Activated CD8-positive, alpha-beta T cell treated with anti-CD3 and anti-CD28 coated beads for 36 hours (primary cell): Measurements from ENCODE around the gene TCFL5. TPM values are rescaled to one million over a fixed set of nuclear protein-coding genes. Genes with fewer than 3 reads are reported as not detected.

ENCODE experiments used
- ATAC-seq: fragments of 200-7000 bp; cut with Tn5 transposase; one replicate; pipeline ENCODE4 v1.10.0; 2021; ENCODE audit warnings: mild to moderate bottlenecking, moderate library complexity
- CTCF ChIA-PET: fragments of 350-600 bp; sonication (Branson Sonifier 250); formaldehyde crosslinking; loops from one replicate; lab custom pipeline; 2021; ENCODE audit warnings: antibody characterized with exemption; lab: Charles Lee
- POLR2A ChIA-PET: fragments of 350-600 bp; sonication (Branson Sonifier 250); formaldehyde crosslinking; loops from one replicate; lab custom pipeline; 2021; ENCODE audit warnings: antibody characterized with exemption; lab: Charles Lee
- DNase-seq: peaks from one replicate; pipeline ENCODE4 v3.0.0-alpha.2; 2020
- H3K27ac Mint-ChIP-seq: one replicate; pipeline ENCODE4 v1.8.0; 2021; ENCODE audit warnings: mild to moderate bottlenecking, mixed read lengths
- H3K27me3 Mint-ChIP-seq: one replicate; pipeline ENCODE4 v1.8.0; 2021; ENCODE audit warnings: mixed read lengths
- H3K36me3 Mint-ChIP-seq: one replicate; pipeline ENCODE4 v1.8.0; 2021; ENCODE audit warnings: low read depth, mixed read lengths
- H3K4me1 Mint-ChIP-seq: one replicate; pipeline ENCODE4 v1.8.0; 2021; ENCODE audit warnings: low read depth, mixed read lengths
- H3K4me3 Mint-ChIP-seq: one replicate; pipeline ENCODE4 v1.8.0; 2021; ENCODE audit warnings: mild to moderate bottlenecking, moderate library complexity, mixed read lengths
- H3K9me3 Mint-ChIP-seq: one replicate; pipeline ENCODE4 v1.8.0; 2021; ENCODE audit warnings: mixed read lengths
- CTCF ChIP-seq: fragments of 200-600 bp; IDR thresholded peaks from one replicate; pipeline ENCODE4 v1.8.0; 2022; ENCODE audit warnings: antibody characterized with exemption, mild to moderate bottlenecking
- intact Hi-C: fragments of 100-400 bp; cut with micrococcal nuclease; formaldehyde crosslinking; loops from one replicate; pipeline ENCODE4 v1.10.0; 2022
- total RNA-seq, 2 experiments: library from RNA; stranded (reverse); gene quantifications; one replicate each; pipeline ENCODE4 v1.2.3, GENCODE V29; 2021

Gene TCFL5
- total RNA-seq, 2 experiments from 2014 or later: 7.5 to 7.6 TPM

- TF ChIP-seq CTCF: no peak
- ChIA-PET CTCF (interaction anchor here (1.5 to 1.6 kb wide), 2 partner anchors 14 to 63 kb away, joined by 3 to 6 read pairs; no protein-coding TSS in a partner anchor), POLR2A (interaction anchor here (1.1 kb wide), 1 partner anchor 10 kb away, joined by 3 read pairs; no protein-coding TSS in a partner anchor)
- intact Hi-C loops: no loop called here
- peaks cover 8% of the 10 kb centered on the region for H3K4me1 Mint-ChIP-seq
- H3K9me3 Mint-ChIP-seq: no peaks in the 10 kb centered on the region
- H3K4me3 Mint-ChIP-seq: no peak overlapping the region
- DNase-seq: no peak
- H3K27ac Mint-ChIP-seq: no peak overlapping the region
- no peak for ATAC-seq
- no peaks in the 10 kb centered on the region for H3K27me3 Mint-ChIP-seq
- H3K36me3 Mint-ChIP-seq: peaks cover 28% of the 10 kb centered on the region
These were observed 25.1 kb upstream of the TCFL5 start for GRCh38 chr20:62886709-62887058.

GRCh38 chr20:62885896-62886708 is 24.5 kb upstream of the TCFL5 start:
- Mint-ChIP-seq H3K27me3 (no peaks in the 10 kb centered on the region), H3K9me3 (no peaks in the 10 kb centered on the region), H3K36me3 (peaks cover 28% of the 10 kb centered on the region), H3K4me1 (peaks cover 3% of the 10 kb centered on the region), H3K4me3 (no peak overlapping the region), H3K27ac (no peak overlapping the region)
- TF ChIP-seq CTCF: no peak
- ATAC-seq: no peak
- ChIA-PET POLR2A (no interaction called here), CTCF (no interaction called here)
- no peak for DNase-seq
- intact Hi-C loops: no loop called here

GRCh38 chr20:62885046-62885895 is 23.6 kb upstream of the TCFL5 start:
- CTCF ChIA-PET: interaction anchor here (0.9 to 1.3 kb wide), 3 partner anchors 17 to 77 kb away, joined by 3 read pairs; no protein-coding TSS in a partner anchor

GRCh38 chr20:62884556-62884955 is 22.9 kb upstream of the TCFL5 start:
- no peaks in the 10 kb centered on the region for H3K4me1 Mint-ChIP-seq
- no peaks in the 10 kb centered on the region for H3K9me3 Mint-ChIP-seq
- CTCF ChIA-PET: interaction anchor here (0.9 to 1.3 kb wide), 3 partner anchors 17 to 76 kb away, joined by 3 read pairs; no protein-coding TSS in a partner anchor
- no peak for TF ChIP-seq CTCF
- intact Hi-C loops: no loop called here
- H3K27ac Mint-ChIP-seq: no peak overlapping the region
- DNase-seq (no peak), ATAC-seq (no peak)
- peaks cover 15% of the 10 kb centered on the region for H3K36me3 Mint-ChIP-seq
- H3K4me3 Mint-ChIP-seq: no peak overlapping the region
- POLR2A ChIA-PET: no interaction called here
- H3K27me3 Mint-ChIP-seq: no peaks in the 10 kb centered on the region

More at GRCh38 chr20:62885046-62885895, 23.6 kb upstream of the TCFL5 start:
- no peaks in the 10 kb centered on the region for H3K4me1 Mint-ChIP-seq
- no peak for ATAC-seq
- peaks cover 21% of the 10 kb centered on the region for H3K36me3 Mint-ChIP-seq
- H3K27ac Mint-ChIP-seq: no peak overlapping the region
- no peak for TF ChIP-seq CTCF
- POLR2A ChIA-PET: no interaction called here
- no peaks in the 10 kb centered on the region for H3K27me3 Mint-ChIP-seq
- H3K4me3 Mint-ChIP-seq: no peak overlapping the region
- H3K9me3 Mint-ChIP-seq: no peaks in the 10 kb centered on the region
- intact Hi-C loops: no loop called here
- no peak for DNase-seq
